SU-DHL-6 (cell line): Measurements from ENCODE around the gene FDX2.

ENCODE experiments used
- H2AFZ ChIP-seq: fragments of 200-600 bp; sonication (generic); 2 replicates; pipeline ENCODE4 v1.6.1; 2014; ENCODE audit warnings: low read depth, mild to moderate bottlenecking, moderate library complexity, mixed read lengths, antibody characterized with exemption, low read length; ENCODE audit not compliant: severe bottlenecking
- H3F3A ChIP-seq: fragments of 200-600 bp; shearing (Covaris generic); 2 replicates; pipeline ENCODE4 v1.6.0; 2016; ENCODE audit warnings: antibody characterized with exemption, mild to moderate bottlenecking; ENCODE audit not compliant: insufficient read depth
- H3K27ac ChIP-seq: fragments of 200-600 bp; sonication (generic); 2 replicates; pipeline ENCODE4 v1.5.1; 2016; ENCODE audit warnings: low read depth, mild to moderate bottlenecking, low read length, moderate library complexity, mixed read lengths
- H3K27me3 ChIP-seq: fragments of 200-600 bp; sonication (generic), shearing (Covaris generic); 2 replicates; pipeline ENCODE4 v1.6.0; 2014; ENCODE audit warnings: mild to moderate bottlenecking, low read length
- H3K36me3 ChIP-seq: fragments of 200-600 bp; sonication (generic); 2 replicates; pipeline ENCODE4 v1.6.1; 2014; ENCODE audit warnings: mild to moderate bottlenecking, low read length, mixed read lengths
- H3K4me2 ChIP-seq: fragments of 300-600, 200-600 bp; shearing (Covaris generic), sonication (generic); 2 replicates; pipeline ENCODE4 v1.6.0; 2014; ENCODE audit warnings: low read length, low read depth, mild to moderate bottlenecking; ENCODE audit not compliant: poor library complexity, severe bottlenecking
- H3K4me3 ChIP-seq: fragments of 200-600 bp; sonication (generic); 2 replicates; pipeline ENCODE4 v1.5.1; 2014; ENCODE audit warnings: antibody characterized with exemption, low read length, mild to moderate bottlenecking, mixed read lengths; ENCODE audit not compliant: insufficient read depth, poor library complexity, severe bottlenecking
- H3K79me2 ChIP-seq: fragments of 200-600 bp; sonication (generic); 2 replicates; pipeline ENCODE4 v1.6.1; 2014; ENCODE audit warnings: mild to moderate bottlenecking, low read length, moderate library complexity; ENCODE audit not compliant: insufficient read depth
- H3K9ac ChIP-seq: fragments of 200-600 bp; sonication (generic); 2 replicates; pipeline ENCODE4 v1.7.0; 2014; ENCODE audit warnings: mild to moderate bottlenecking, low read length
- H3K9me2 ChIP-seq: fragments of 200-600 bp; sonication (generic); replicated peaks from 2 replicates; pipeline ENCODE4 v1.6.1; 2014; ENCODE audit warnings: low read length; ENCODE audit not compliant: insufficient read depth
- H3K9me3 ChIP-seq: fragments of 200-600 bp; sonication (generic); 2 replicates; pipeline ENCODE4 v1.6.1; 2014; ENCODE audit warnings: low read length, mixed read lengths; ENCODE audit not compliant: insufficient read depth
- H4K20me1 ChIP-seq: fragments of 200-600 bp; sonication (generic); 2 replicates; pipeline ENCODE4 v1.6.1; 2014; ENCODE audit warnings: low read depth, mild to moderate bottlenecking, antibody characterized with exemption, low read length, moderate library complexity, mixed read lengths
- EZH2phosphoT487 ChIP-seq: fragments of 200-600 bp; sonication (generic), shearing (Covaris generic); conservative IDR thresholded peaks from 2 replicates; pipeline ENCODE4 v1.6.1; 2018; ENCODE audit warnings: mild to moderate bottlenecking, antibody characterized with exemption, low read length, moderate library complexity, mixed read lengths
- TF ChIP-seq, protein P1 (sequence below): fragments of 200-600 bp; sonication (generic); IDR thresholded peaks from one replicate; pipeline ENCODE4 v1.5.1; 2017; ENCODE audit warnings: antibody characterized with exemption, mild to moderate bottlenecking, low read length, moderate library complexity; ENCODE audit not compliant: insufficient read depth, poor library complexity, severe bottlenecking

The FDX2 gene

DNA sequence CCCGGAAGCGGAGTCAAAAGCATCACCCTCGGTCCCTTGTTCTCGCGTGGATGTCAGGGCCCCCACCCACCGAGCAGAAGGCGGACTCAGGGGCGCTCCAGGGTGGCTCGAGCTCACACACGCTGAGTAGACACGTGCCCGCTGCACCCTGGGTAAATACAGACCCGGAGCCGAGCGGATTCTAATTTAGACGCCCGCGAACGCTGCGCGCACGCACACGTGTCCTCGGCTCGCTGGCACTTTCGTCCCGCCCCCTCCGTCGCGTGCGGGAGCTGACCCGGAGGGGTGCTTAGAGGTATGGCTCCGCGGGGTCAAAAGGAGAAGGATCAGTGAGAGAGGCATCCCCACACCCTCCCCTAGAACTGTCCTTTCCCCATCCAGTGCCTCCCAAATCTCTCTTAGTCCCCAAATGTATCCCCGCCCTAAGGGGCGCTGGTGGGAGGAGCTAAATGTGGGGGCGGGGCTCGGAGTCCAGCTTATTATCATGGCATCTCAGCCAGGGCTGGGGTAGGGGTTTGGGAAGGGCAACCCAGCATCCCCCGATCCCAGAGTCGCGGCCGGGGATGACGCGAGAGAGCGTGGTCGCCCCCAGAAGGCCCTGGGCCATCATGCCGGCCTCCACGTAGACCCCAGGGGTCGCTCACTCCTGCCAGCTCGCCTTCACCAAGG, 26.5 kb downstream of the FDX2 start:
- TF ChIP-seq EZH2phosphoT487: no peak
- H3K9ac ChIP-seq: peak overlapping the region; percentile 62

DNA sequence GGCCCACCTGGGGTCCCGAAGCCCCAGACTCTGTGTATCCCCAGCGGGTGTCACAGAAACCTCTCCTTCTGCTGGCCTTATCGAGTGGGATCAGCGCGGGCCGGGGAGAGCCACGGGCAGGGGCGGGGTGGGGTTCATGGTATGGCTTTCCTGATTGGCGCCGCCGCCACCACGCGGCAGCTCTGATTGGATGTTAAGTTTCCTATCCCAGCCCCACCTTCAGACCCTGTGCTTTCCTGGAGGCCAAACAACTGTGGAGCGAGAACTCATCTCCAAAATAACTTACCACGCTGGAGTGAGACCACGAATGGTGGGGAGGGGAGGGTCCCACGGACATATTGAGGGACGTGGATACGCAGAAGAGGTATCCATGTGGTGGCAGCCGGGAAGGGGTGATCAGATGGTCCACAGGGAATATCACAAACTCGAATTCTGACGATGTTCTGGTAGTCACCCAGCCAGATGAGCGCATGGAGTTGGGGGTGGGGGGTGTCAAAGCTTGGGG, 27.1 kb downstream of the FDX2 start:
- Histone ChIP-seq H3K27me3 (no peaks in the 10 kb centered on the region), H3K4me2 (peak overlapping the region; percentile 80), H4K20me1 (no peaks in the 10 kb centered on the region), H3K4me3 (peak overlapping the region; percentile 58), H2AFZ (peak overlapping the region; percentile 90), H3K9me2 (no peaks in the 10 kb centered on the region), H3F3A (peaks cover 18% of the 10 kb centered on the region), H3K79me2 (no peaks in the 10 kb centered on the region), H3K27ac (peak overlapping the region; percentile 66), H3K36me3 (no peaks in the 10 kb centered on the region), H3K9me3 (no peaks in the 10 kb centered on the region), H3K9ac (peak overlapping the region; percentile 62)
- TF ChIP-seq, protein P1, sequence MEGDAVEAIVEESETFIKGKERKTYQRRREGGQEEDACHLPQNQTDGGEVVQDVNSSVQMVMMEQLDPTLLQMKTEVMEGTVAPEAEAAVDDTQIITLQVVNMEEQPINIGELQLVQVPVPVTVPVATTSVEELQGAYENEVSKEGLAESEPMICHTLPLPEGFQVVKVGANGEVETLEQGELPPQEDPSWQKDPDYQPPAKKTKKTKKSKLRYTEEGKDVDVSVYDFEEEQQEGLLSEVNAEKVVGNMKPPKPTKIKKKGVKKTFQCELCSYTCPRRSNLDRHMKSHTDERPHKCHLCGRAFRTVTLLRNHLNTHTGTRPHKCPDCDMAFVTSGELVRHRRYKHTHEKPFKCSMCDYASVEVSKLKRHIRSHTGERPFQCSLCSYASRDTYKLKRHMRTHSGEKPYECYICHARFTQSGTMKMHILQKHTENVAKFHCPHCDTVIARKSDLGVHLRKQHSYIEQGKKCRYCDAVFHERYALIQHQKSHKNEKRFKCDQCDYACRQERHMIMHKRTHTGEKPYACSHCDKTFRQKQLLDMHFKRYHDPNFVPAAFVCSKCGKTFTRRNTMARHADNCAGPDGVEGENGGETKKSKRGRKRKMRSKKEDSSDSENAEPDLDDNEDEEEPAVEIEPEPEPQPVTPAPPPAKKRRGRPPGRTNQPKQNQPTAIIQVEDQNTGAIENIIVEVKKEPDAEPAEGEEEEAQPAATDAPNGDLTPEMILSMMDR: no peak
- TF ChIP-seq EZH2phosphoT487: no peak

More for the DNA sequence above, 26.5 kb downstream of the FDX2 start:
- no peaks in the 10 kb centered on the region for H3K9me2 ChIP-seq
- no peaks in the 10 kb centered on the region for H3K27me3 ChIP-seq
- H4K20me1 ChIP-seq: no peaks in the 10 kb centered on the region
- peaks cover 18% of the 10 kb centered on the region for H3F3A ChIP-seq
- no peaks in the 10 kb centered on the region for H3K9me3 ChIP-seq
- H3K4me2 ChIP-seq: peak overlapping the region; percentile 80
- peak overlapping the region; percentile 58 for H3K4me3 ChIP-seq
- H3K36me3 ChIP-seq: no peaks in the 10 kb centered on the region
- peak overlapping the region; percentile 66 for H3K27ac ChIP-seq
- H2AFZ ChIP-seq: peak overlapping the region; percentile 90
- H3K79me2 ChIP-seq: no peaks in the 10 kb centered on the region

DNA sequence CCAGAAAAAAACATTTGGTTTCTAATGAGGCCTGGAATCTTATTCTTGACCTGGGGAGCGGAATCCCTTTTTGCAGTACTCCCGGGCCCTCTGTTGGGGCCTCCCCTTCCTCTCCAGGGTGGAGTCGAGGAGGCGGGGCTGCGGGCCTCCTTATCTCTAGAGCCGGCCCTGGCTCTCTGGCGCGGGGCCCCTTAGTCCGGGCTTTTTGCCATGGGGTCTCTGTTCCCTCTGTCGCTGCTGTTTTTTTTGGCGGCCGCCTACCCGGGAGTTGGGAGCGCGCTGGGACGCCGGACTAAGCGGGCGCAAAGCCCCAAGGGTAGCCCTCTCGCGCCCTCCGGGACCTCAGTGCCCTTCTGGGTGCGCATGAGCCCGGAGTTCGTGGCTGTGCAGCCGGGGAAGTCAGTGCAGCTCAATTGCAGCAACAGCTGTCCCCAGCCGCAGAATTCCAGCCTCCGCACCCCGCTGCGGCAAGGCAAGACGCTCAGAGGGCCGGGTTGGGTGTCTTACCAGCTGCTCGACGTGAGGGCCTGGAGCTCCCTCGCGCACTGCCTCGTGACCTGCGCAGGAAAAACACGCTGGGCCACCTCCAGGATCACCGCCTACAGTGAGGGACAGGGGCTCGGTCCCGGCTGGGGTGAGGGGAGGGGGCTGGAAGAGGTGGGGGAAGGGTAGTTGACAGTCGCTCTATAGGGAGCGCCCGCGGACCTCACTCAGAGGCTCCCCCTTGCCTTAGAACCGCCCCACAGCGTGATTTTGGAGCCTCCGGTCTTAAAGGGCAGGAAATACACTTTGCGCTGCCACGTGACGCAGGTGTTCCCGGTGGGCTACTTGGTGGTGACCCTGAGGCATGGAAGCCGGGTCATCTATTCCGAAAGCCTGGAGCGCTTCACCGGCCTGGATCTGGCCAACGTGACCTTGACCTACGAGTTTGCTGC, 28.7 kb downstream of the FDX2 start, which contains the start of gene ICAM4:
TSS of gene ICAM4 (plus strand) at position 153 of the 935 bp plus-strand sequence. CDS start at position 211, 58 bp downstream.
- H3K4me3 ChIP-seq: no peak within 1 kb of the TSS
- no peaks in the 10 kb centered on the region for H3K9me3 ChIP-seq
- no peaks in the 10 kb centered on the region for H3K36me3 ChIP-seq
- no peak within 1 kb of the TSS for H2AFZ ChIP-seq
- H3F3A ChIP-seq: peaks cover 18% of the 10 kb centered on the region
- H3K4me2 ChIP-seq: no peak within 1 kb of the TSS
- no peaks in the 10 kb centered on the region for H4K20me1 ChIP-seq
- no peaks in the 10 kb centered on the region for H3K9me2 ChIP-seq
- H3K27me3 ChIP-seq: no peaks in the 10 kb centered on the region
- no peaks in the 10 kb centered on the region for H3K79me2 ChIP-seq
- TF ChIP-seq, protein P1: no peak
- TF ChIP-seq EZH2phosphoT487: no peak
- H3K27ac ChIP-seq: peak within 1 kb of the TSS; percentile 26
- H3K9ac ChIP-seq: no peak within 1 kb of the TSS
